Kidney (tissue), 14 donors: ENCODE measurements around the gene CLMN. TPM values are rescaled to one million over a fixed set of nuclear protein-coding genes. Genes with fewer than 3 reads are reported as not detected.

ENCODE experiments used
- DNase-seq, 5 donors: peaks; one replicate each; pipeline ENCODE4 v3.0.0-alpha.2; 2013 to 2020
- FAIRE-seq: peaks from 2 replicates; lab custom pipeline; 2012; peaks lifted over from hg19 to GRCh38; lab: Jason Lieb, UNC
- H3K27ac ChIP-seq, 2 donors: one replicate each; pipeline ENCODE4 v1.7.0; 2013; ENCODE audit warnings: low read depth in 2 of 2, low read length in 2 of 2, inconsistent platforms in 1 of 2
- H3K27me3 ChIP-seq: one replicate; pipeline ENCODE4 v1.7.1; 2013; ENCODE audit warnings: low read length, inconsistent platforms; ENCODE audit not compliant: control insufficient read depth, insufficient read depth
- H3K36me3 ChIP-seq, 3 donors: one replicate each; pipeline versions ENCODE4 v1.7.0 to v1.7.1; 2013; ENCODE audit warnings: low read length in 3 of 3, control low read depth in 1 of 3, inconsistent platforms in 1 of 3; ENCODE audit not compliant: insufficient read depth in 3 of 3, control insufficient read depth in 2 of 3
- H3K4me1 ChIP-seq, 3 donors: one replicate each; pipeline versions ENCODE4 v1.7.0 to v1.7.1; 2013; ENCODE audit warnings: low read length in 3 of 3, inconsistent platforms in 1 of 3, low read depth in 1 of 3; ENCODE audit not compliant: control insufficient read depth in 2 of 3, insufficient read depth in 2 of 3
- H3K4me3 ChIP-seq, 3 donors: one replicate each; pipeline versions ENCODE4 v1.7.0 to v1.8.1; 2013; ENCODE audit warnings: low read length in 3 of 3, control low read depth in 1 of 3, inconsistent platforms in 1 of 3
- H3K9ac ChIP-seq, 3 donors: one replicate each; pipeline versions ENCODE4 v1.7.0 to v1.7.1; 2013; ENCODE audit warnings: low read length in 3 of 3, control low read depth in 1 of 3, inconsistent platforms in 1 of 3
- H3K9me3 ChIP-seq, 3 donors: one replicate each; pipeline versions ENCODE4 v1.7.0 to v1.7.1; 2013; ENCODE audit warnings: low read length in 3 of 3, control low read depth in 1 of 3, inconsistent platforms in 1 of 3; ENCODE audit not compliant: control insufficient read depth in 2 of 3, insufficient read depth in 1 of 3
- CTCF ChIP-seq: IDR thresholded peaks from 3 replicates; pipeline ENCODE4 v1.5.1; 2012; ENCODE audit warnings: mild to moderate bottlenecking, moderate library complexity, borderline replicate concordance; ENCODE audit not compliant: insufficient read depth; ENCODE audit errors: extremely low read depth
- intact Hi-C: fragments of 100-400 bp; cut with DNase I; formaldehyde crosslinking; loops from one replicate; pipeline ENCODE4 v1.11.1; 2022
- polyA plus RNA-seq: library from polyadenylated mRNA; stranded (reverse); fragments of 350-450 nt; fragmentation: Illumina TruSeq; extraction: RNeasy Lipid Tissue Mini Kit (QIAGEN cat#74804); gene quantifications from one replicate; pipeline ENCODE4 v1.2.3, GENCODE V29; 2014; ENCODE audit warnings: low read depth, low replicate concordance; ENCODE audit not compliant: insufficient read depth
- total RNA-seq: library from RNA; stranded (reverse); fragmentation: NEBNext Ultra II Directional; extraction: Animal tissue kit (Norgen Biotek cat#: 25700); gene quantifications from one replicate; pipeline ENCODE4 v1.2.1, GENCODE V29; 2021
- donor health status: control.
- donor health status: control.
- donor health status: control.
- donor health status: control.
- donor health status: control.
- donor health status: DM: yes; HTN: yes; CAD: no.
- donor health status: Normal renal cell carcinoma (clear cell type).

The CLMN gene
- total and polyA plus RNA-seq, 2 donors from 2014 or later: 33.1 to 151 TPM

GRCh38 chr14:95258156-95258555, 61.6 kb downstream of the CLMN start:
- peaks cover 10 to 57% (median 51%) of the 10 kb centered on the region in 3 donors for H3K4me1 ChIP-seq
- no peak for DNase-seq
- FAIRE-seq: no peak
- intact Hi-C loops: no loop called here
- H3K9ac ChIP-seq: no peak overlapping the region
- H3K27ac ChIP-seq: no peak overlapping the region
- H3K36me3 ChIP-seq: no peaks in the 10 kb centered on the region
- no peak for TF ChIP-seq CTCF
- no peaks in the 10 kb centered on the region for H3K27me3 ChIP-seq
- no peak overlapping the region for H3K4me3 ChIP-seq
- no peaks in the 10 kb centered on the region for H3K9me3 ChIP-seq

DNA sequence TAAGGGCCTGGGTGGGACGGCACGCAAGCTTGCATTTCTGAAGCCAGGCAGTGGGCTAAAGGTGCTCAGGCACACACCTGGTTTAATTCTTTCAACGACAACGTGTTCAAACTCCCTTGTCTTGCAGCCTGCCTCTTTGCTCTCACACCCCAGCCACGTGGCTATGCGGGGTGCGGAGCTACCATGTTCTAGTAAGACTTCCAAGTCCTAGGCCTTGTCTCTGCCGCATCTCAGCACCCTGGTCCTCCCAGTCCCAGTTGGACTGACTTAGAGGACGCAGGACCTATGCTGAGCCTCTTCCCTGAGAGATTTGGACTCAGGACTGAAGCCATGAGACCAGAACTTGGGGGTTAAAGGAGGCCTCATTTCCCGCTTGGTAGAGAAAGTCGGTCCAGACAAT, 62.2 kb downstream of the CLMN start:
- no peak overlapping the region for H3K27ac ChIP-seq
- TF ChIP-seq CTCF: no peak
- H3K27me3 ChIP-seq: no peaks in the 10 kb centered on the region
- intact Hi-C loops: no loop called here
- H3K9me3 ChIP-seq: no peaks in the 10 kb centered on the region
- no peak overlapping the region for H3K4me3 ChIP-seq
- H3K36me3 ChIP-seq: no peaks in the 10 kb centered on the region
- DNase-seq (no peak), FAIRE-seq (no peak)
- H3K4me1 ChIP-seq: peaks cover 10 to 55% (median 47%) of the 10 kb centered on the region in 3 donors
- no peak overlapping the region for H3K9ac ChIP-seq

DNA sequence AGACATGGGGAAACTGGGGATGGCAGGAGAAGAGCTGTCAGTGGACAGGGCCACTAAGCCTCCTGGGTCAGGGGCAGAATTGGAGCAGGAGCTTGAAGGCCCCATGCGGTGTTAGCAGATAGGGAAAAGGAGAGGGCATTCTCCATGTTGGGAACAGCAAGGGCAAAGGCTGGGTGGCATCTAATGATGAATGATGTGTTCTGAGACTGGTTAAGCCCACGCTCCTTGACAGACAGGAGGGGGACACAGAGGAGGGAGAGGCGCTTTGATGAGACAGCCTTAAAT, 63.0 kb downstream of the CLMN start:
- DNase-seq (no peak), FAIRE-seq (no peak)
- Histone ChIP-seq H3K4me3 (no peak overlapping the region), H3K4me1 (peaks cover 10 to 55% (median 40%) of the 10 kb centered on the region in 3 donors), H3K27me3 (no peaks in the 10 kb centered on the region), H3K9me3 (no peaks in the 10 kb centered on the region), H3K9ac (peak overlapping the region in 1 of 3 donors; percentile 52), H3K36me3 (no peaks in the 10 kb centered on the region), H3K27ac (peak overlapping the region in 1 of 2 donors; percentile 55)
- no peak for TF ChIP-seq CTCF
- intact Hi-C loops: no loop called here
